ENCODE data around the gene COG7. TPM values are rescaled to one million over a fixed set of nuclear protein-coding genes. Genes with fewer than 3 reads are reported as not detected.

The COG7 gene
- total RNA-seq, 3 donors from 2014 or later = 12.8 to 31.6 (median 29.2) TPM

DNA sequence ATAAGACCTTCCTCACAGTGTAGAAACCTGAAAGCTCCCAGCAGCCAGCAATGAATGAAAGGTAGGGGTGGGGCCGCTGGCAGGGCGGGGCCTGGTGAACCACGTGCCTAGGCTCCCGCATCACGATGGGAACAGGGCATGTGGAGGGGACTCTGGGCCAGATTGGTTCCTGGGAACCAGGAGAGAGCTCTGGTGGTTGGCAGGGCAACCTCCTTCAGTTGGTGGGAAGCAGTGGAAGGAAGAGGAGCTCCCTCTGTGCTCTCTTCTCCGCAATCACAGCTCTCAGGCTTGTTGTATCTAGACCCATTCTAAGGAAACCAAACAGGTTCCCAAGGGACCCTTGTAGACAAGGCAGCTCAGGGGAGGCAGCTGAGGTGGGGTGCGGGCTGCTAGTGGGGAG, 46.8 kb upstream of the COG7 start:
- intact Hi-C loops (cut with DNase I; ENCODE audit: low total_unique reads) = no loop called here
- DNase-seq (ENCODE audit: low spot score in 2 of 2) = no peak
- no peaks in the 10 kb centered on the region for H3K9me3 ChIP-seq
- H3K36me3 ChIP-seq = no peaks in the 10 kb centered on the region
- no peak overlapping the region for H3K4me3 ChIP-seq
- H3K27me3 ChIP-seq = no peaks in the 10 kb centered on the region
- H3K4me1 ChIP-seq = peaks cover 0 to 9% of the 10 kb centered on the region in 2 donors
- TF ChIP-seq POLR2AphosphoS5 (IDR thresholded peaks at IDR 0.05) = no peak
- TF ChIP-seq POLR2A (IDR thresholded peaks at IDR 0.05) = no peak
- TF ChIP-seq, protein P1, sequence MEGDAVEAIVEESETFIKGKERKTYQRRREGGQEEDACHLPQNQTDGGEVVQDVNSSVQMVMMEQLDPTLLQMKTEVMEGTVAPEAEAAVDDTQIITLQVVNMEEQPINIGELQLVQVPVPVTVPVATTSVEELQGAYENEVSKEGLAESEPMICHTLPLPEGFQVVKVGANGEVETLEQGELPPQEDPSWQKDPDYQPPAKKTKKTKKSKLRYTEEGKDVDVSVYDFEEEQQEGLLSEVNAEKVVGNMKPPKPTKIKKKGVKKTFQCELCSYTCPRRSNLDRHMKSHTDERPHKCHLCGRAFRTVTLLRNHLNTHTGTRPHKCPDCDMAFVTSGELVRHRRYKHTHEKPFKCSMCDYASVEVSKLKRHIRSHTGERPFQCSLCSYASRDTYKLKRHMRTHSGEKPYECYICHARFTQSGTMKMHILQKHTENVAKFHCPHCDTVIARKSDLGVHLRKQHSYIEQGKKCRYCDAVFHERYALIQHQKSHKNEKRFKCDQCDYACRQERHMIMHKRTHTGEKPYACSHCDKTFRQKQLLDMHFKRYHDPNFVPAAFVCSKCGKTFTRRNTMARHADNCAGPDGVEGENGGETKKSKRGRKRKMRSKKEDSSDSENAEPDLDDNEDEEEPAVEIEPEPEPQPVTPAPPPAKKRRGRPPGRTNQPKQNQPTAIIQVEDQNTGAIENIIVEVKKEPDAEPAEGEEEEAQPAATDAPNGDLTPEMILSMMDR (IDR thresholded peaks at IDR 0.05) = no peak
- H3K27ac ChIP-seq = peak overlapping the region in 1 of 2 donors; percentile 86

DNA sequence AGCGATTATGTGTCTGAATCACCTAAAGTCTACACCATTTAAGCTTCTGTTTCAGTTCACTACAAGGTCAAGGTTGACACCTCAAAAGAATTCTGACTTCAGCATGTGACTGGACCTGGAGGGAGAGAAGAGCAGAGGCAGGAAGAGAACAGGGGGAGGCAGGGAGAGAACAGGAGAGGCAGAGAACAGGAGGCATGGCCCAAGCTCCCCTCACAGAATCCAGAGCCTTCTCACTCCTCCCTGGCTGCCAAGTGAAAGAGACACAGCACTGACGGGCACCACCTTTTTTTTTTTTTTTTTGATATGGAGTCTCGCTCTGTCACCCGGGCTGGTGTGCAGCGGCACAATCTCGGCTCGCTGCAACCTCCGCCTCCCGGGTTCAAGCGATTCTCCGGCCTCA, 45.9 kb upstream of the COG7 start:
- Histone ChIP-seq H3K27ac (peak overlapping the region; percentile 86), H3K36me3 (no peaks in the 10 kb centered on the region), H3K4me1 (peaks cover 0 to 9% of the 10 kb centered on the region in 2 donors), H3K27me3 (no peaks in the 10 kb centered on the region), H3K9me3 (no peaks in the 10 kb centered on the region), H3K4me3 (no peak overlapping the region)
- intact Hi-C loops (cut with DNase I; ENCODE audit: low total_unique reads) = no loop called here
- TF ChIP-seq POLR2AphosphoS5 (IDR thresholded peaks at IDR 0.05) (no peak), POLR2A (IDR thresholded peaks at IDR 0.05) (no peak)
- TF ChIP-seq, protein P1 (IDR thresholded peaks at IDR 0.05) = no peak
- DNase-seq (ENCODE audit: low spot score in 2 of 2) = no peak

DNA sequence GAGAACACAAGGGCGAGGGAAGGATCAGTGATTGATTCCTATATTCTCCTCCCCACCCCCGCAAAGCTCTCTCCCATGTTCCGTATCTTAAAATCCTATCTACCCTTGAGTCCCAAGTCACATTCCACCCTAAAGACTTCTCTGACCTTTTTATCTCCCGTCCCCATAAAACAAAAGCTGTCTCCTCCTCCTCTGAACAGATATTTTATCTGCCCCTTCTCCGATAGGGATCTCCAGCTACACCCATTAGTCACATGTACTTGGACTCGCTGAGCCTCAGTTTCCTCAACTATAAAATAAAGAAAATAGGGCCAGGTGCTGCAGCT, 44.5 kb upstream of the COG7 start:
- peaks cover 0 to 17% of the 10 kb centered on the region in 2 donors for H3K4me1 ChIP-seq
- intact Hi-C loops (cut with DNase I; ENCODE audit: low total_unique reads) = no loop called here
- DNase-seq (ENCODE audit: low spot score in 2 of 2) = no peak
- TF ChIP-seq, protein P1 (IDR thresholded peaks at IDR 0.05) = no peak
- no peak for TF ChIP-seq POLR2AphosphoS5 (IDR thresholded peaks at IDR 0.05)
- no peak for TF ChIP-seq POLR2A (IDR thresholded peaks at IDR 0.05)
- H3K27ac ChIP-seq = peak overlapping the region; percentile 86
- no peaks in the 10 kb centered on the region for H3K27me3 ChIP-seq
- H3K9me3 ChIP-seq = no peaks in the 10 kb centered on the region
- no peaks in the 10 kb centered on the region for H3K36me3 ChIP-seq
- no peak overlapping the region for H3K4me3 ChIP-seq

DNA sequence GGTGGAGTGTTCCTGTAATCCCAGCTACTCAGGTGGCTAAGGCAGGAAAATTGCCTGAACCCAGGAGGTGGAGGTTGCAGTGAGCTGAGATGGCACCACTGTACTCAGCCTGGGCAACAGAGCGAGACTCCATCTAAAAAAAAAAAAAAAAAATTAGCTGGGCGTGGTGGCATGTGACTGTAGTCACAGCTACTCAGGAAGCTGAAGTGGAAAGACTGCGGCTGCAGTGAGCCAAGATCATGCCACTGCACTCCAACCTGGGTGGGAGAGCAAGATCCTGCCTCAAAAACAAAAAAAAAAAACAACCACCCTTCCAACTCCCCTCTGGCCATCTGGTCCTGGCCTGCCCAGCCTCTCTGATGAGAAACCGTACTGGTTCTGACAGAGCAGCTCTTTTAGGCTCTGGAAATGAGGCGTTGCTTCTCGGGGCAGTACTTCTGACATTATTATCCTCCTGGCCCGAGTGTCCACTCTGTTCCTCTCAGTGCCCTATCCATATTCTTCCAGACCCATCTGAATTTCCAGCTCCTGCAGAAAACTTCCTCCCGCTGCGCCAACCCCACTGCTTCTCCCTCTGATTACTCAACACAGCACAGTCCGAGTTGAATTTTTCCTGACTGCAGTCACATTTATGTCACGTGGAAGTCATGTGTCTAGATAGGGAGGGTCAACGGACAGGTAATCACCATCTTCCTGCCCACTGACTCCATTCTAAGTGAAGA, 44.0 kb upstream of the COG7 start:
- H3K9me3 ChIP-seq = no peaks in the 10 kb centered on the region
- H3K27me3 ChIP-seq = no peaks in the 10 kb centered on the region
- peak in 1 of 2 donors; percentile 76 for DNase-seq (ENCODE audit: low spot score in 2 of 2)
- peaks cover 0 to 19% of the 10 kb centered on the region in 2 donors for H3K4me1 ChIP-seq
- no peak for TF ChIP-seq POLR2A (IDR thresholded peaks at IDR 0.05)
- TF ChIP-seq POLR2AphosphoS5 (IDR thresholded peaks at IDR 0.05) = peak in 1 of 3 donors; percentile 80
- TF ChIP-seq, protein P1 (IDR thresholded peaks at IDR 0.05) = no peak
- intact Hi-C loops (cut with DNase I; ENCODE audit: low total_unique reads) = no loop called here
- no peaks in the 10 kb centered on the region for H3K36me3 ChIP-seq
- H3K27ac ChIP-seq = peak overlapping the region; percentile 86
- H3K4me3 ChIP-seq = peak overlapping the region in 1 of 3 donors; percentile 1

DNA sequence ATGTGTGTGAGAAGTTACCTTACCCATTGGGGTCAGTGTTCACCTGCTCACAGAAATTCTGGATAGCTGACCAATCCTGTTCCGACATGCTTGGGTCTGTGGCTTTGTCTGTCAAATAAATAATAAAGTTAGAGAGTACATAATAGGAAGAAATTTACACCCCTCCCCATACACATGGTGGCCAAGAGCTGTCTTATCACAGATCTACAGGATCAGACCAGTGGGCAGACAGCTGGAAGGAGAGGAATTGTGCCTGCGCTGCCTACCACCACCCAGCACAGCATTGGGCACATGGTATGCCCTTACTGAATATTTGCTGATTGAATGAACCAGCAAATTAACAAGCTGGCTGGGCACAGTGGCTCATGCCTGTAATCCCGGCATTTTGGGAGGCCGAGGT, 42.7 kb upstream of the COG7 start:
- Histone ChIP-seq H3K9me3 (no peaks in the 10 kb centered on the region), H3K4me3 (no peak overlapping the region), H3K27me3 (no peaks in the 10 kb centered on the region), H3K36me3 (no peaks in the 10 kb centered on the region), H3K4me1 (peaks cover 0 to 19% of the 10 kb centered on the region in 2 donors), H3K27ac (peak overlapping the region; percentile 75 to 86)
- intact Hi-C loops (cut with DNase I; ENCODE audit: low total_unique reads) = no loop called here
- TF ChIP-seq POLR2A (IDR thresholded peaks at IDR 0.05) = no peak
- TF ChIP-seq, protein P1 (IDR thresholded peaks at IDR 0.05) = no peak
- no peak for TF ChIP-seq POLR2AphosphoS5 (IDR thresholded peaks at IDR 0.05)
- no peak for DNase-seq (ENCODE audit: low spot score in 2 of 2)

All from breast epithelium (tissue), 4 donors.